ENCODE measurements around the gene CHODL. TPM values are rescaled to one million over a fixed set of nuclear protein-coding genes. Genes with fewer than 3 reads are reported as not detected.

Gene CHODL
- total RNA-seq, 4 donors from 2014 or later, result 0.24 to 69.8 (median 0.86) TPM

DNA sequence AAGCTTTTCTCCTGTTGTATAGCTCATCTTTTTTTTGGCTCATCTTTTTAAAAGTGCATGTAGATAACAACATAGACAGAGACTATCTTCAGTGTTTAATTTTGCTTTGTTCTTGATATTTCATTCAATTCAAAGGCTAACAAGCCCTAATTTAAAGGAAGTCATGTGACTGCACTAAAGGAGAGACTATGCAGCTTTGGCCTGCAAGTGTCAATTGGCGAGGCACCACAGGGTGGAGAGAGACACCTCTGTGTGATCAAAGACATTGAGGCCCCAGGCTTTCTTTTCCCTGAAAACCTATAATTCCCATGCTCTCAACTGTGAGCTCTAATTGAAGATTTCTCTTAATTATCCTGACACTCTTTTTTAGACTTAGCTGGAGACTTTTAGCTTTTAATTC is 53.6 kb downstream of the CHODL start:
- no peaks in the 10 kb centered on the region for H3K27me3 ChIP-seq
- intact Hi-C loops (cut with DNase I; ENCODE audit: low total_unique reads), result no loop called here
- TF ChIP-seq CTCF (IDR thresholded peaks at IDR 0.05) (no peak), POLR2A (IDR thresholded peaks at IDR 0.05) (no peak)
- DNase-seq, result no peak
- no peaks in the 10 kb centered on the region for H3K9me3 ChIP-seq
- no peaks in the 10 kb centered on the region for H3K4me1 ChIP-seq
- H3K36me3 ChIP-seq, result no peaks in the 10 kb centered on the region
- H3K27ac ChIP-seq, result no peak overlapping the region
- H3K4me3 ChIP-seq, result no peak overlapping the region

Other genes starting within 250 kb of the CHODL start
- under 1 TPM in 1 of 4 donors, not detected in 3; 0.07 TPM for gene TMPRSS15, start 159.0 kb downstream of the CHODL start, total RNA-seq